ENCODE results near the gene PRSS12.

DNA sequence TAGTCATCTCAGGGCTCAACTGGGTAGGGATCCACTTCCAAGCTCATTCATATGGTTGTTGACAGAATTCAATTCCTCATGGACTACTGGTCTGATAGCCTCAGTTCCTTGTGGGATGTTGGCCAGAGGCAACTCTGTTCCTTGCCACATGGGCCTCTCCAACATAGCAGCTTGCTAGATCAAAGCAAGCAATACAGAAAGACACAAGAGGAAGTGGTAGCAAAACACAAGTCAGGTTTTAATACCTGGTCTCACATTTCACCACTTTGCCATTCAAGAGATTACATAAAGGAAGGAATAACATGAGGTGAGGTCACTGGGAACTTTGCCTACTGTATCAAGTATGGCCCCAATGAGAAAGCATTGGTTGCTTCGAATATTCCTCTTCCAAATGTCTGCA is 79.2 kb downstream of the PRSS12 start:
- TF ChIP-seq POLR2A (IDR thresholded peaks at IDR 0.05): no peak
- TF ChIP-seq, protein P1, sequence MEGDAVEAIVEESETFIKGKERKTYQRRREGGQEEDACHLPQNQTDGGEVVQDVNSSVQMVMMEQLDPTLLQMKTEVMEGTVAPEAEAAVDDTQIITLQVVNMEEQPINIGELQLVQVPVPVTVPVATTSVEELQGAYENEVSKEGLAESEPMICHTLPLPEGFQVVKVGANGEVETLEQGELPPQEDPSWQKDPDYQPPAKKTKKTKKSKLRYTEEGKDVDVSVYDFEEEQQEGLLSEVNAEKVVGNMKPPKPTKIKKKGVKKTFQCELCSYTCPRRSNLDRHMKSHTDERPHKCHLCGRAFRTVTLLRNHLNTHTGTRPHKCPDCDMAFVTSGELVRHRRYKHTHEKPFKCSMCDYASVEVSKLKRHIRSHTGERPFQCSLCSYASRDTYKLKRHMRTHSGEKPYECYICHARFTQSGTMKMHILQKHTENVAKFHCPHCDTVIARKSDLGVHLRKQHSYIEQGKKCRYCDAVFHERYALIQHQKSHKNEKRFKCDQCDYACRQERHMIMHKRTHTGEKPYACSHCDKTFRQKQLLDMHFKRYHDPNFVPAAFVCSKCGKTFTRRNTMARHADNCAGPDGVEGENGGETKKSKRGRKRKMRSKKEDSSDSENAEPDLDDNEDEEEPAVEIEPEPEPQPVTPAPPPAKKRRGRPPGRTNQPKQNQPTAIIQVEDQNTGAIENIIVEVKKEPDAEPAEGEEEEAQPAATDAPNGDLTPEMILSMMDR (IDR thresholded peaks at IDR 0.05): no peak
